Epithelial cell of prostate (primary cell): Measurements from ENCODE around the gene THADA.

Experiments
- DNase-seq: peaks from one replicate; pipeline ENCODE4 v3.0.0-alpha.2; 2011; ENCODE audit warnings: low read depth, low spot score
- H3K27ac ChIP-seq: fragments of 450-650 bp; 2 replicates; pipeline ENCODE4 v1.5.1; 2017; ENCODE audit warnings: mild to moderate bottlenecking

Gene THADA

DNA sequence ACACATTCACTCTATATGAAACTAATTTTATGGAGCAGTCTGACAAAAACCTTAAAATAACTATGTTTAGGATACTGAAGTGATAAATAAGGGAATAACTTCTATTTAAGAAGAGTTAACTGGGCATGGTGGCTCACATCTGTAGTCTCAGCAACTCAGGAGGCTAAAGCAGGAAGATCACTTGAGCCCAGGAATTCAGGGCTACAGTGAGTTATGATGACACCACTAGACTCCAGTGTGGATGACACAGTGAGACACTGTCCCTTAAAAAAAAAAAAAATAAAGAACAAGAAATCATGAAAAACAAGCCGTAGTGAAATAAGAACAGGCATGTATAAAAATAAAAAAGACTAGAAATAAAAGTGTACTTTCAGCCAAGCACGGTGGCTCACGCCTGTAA lies 82.0 kb downstream of the THADA start:
- DNase-seq, result no peak

DNA sequence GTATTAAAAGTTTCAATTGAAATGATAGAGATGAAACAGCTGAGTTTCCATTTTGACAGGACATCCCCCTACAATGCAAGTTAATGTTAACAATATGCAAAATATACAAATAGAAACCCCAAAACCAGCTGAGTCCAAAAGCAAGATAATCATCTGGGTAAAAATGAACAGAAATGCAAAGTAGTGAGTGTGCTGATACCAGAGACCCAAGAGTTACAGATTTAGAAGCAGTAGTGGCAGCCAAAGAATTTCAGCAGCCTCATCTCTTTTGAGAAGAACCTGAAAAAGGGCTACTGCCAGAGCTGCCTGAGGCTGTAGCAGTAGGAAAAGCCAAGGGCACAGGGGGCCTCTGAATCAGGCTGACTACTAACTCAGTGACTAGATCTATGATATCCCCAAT lies 82.6 kb downstream of the THADA start:
- no peak overlapping the region for H3K27ac ChIP-seq
- DNase-seq, result no peak

More for the DNA sequence above, 82.0 kb downstream of the THADA start:
- H3K27ac ChIP-seq, result no peak overlapping the region

DNA sequence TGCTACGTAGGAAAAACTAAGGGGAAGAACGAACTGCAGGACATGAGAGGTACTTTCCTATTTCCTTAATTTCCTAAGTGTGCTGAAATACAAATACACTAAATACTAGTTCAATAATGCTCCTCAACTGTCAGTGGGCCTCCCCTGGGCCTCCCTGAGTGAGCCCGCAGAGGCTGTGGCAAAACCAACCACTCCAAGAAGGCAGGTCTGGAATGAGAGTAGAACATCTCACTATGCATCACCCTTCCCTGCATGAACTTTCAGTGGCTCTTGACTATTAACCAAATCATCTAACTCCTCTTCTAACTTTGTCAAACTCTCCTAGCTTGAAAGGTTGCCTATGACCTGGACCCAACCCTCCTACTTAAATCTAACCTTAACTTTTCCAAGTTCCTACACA lies 84.6 kb downstream of the THADA start:
- H3K27ac ChIP-seq, result no peak overlapping the region

DNA sequence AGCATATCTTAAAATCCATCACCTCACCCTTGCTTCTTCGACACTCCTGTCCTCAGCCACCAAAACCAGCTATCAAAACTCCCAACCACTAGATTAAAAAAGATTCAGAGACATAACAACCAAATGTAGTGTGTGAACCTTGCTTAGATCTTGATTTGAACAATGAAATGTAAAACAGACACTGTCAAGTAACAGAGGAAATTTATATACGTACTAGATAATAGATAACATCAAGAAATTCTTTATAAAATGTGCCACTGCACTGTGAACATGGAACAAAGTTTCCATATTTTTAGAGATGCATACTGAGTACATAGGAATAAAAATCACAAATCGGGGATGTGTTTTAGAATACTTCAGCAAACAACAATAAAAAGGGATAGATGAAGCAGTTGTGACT lies 86.0 kb downstream of the THADA start:
- no peak for DNase-seq
- H3K27ac ChIP-seq, result no peak overlapping the region

More for the DNA sequence above, 84.6 kb downstream of the THADA start:
- no peak for DNase-seq

DNA sequence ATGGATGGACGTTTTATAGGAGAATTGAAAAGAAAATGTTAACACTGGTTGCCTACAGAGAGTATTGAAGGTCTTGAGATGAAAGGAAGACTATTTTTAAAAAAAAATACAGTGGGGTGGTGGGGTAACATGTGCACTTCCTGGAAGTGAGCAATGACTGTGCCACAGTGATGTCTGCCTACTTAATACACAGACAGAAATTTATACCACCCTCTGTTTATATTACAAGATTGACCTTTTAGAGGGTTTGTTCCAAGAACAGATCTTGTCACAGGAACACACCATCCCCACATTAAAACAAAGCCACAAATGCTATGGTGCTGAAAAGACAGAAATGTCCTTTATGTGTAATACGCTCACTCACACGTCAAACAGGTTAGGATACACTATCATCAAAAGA lies 87.6 kb downstream of the THADA start:
- H3K27ac ChIP-seq, result no peak overlapping the region
- DNase-seq, result no peak

DNA sequence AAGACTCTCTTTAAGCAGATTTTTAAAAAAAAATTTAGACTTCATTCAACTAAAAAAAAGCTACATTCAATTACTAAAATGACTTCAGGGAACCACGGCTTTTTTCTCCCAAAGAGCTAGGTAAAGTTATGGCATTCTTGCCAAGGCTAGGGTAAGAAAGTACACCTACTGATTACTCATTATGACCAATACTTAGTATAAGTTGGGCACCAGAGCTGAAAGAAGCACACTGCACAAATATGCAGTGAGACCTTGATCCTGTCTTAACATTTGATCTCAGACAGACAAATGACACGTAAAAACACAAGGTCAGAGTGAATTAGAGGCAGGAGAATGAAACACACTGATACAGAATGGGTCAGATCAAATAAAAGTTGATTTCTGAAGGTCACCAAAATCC lies 88.7 kb downstream of the THADA start:
- H3K27ac ChIP-seq, result peak overlapping the region; percentile 9
- no peak for DNase-seq

DNA sequence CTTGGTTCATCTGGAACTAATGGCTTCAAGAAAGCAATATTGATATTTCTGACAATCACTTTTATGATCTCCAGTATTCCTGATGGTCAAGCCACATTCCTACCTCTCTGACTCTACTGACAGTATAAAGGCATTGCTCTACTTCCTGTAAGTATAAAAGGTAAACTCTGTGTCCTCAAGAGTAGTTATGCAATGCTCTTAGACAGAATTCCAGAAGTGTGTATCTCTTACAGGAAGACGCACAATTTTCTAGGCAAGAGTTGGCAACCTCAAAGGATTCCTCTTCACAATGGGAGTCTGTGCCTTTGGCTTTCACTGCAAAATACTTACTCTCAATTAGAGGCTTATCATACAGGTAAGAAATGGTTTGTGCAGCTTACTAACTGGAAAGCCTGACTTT lies 100.1 kb downstream of the THADA start:
- H3K27ac ChIP-seq, result peak overlapping the region; percentile 52
- no peak for DNase-seq

DNA sequence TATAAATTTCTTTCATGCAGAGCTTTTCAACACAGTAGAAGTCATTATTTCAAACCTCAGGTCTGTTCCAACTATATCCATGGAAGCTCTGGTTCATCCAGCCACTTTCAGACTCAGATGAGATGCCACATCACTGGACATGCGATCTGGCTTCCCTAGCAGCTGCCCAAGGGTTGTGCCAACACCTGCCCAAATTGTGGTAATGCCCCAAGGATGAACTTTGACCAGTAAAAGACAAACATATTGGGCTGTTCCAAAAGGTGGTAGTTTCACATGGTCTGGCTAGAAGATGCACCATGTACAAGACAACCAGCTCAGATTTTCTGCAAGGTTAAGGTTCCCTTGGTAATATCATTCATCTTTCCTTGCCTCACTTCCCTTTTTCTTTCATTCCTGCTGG lies 101.9 kb downstream of the THADA start:
- DNase-seq, result no peak
- no peak overlapping the region for H3K27ac ChIP-seq

DNA sequence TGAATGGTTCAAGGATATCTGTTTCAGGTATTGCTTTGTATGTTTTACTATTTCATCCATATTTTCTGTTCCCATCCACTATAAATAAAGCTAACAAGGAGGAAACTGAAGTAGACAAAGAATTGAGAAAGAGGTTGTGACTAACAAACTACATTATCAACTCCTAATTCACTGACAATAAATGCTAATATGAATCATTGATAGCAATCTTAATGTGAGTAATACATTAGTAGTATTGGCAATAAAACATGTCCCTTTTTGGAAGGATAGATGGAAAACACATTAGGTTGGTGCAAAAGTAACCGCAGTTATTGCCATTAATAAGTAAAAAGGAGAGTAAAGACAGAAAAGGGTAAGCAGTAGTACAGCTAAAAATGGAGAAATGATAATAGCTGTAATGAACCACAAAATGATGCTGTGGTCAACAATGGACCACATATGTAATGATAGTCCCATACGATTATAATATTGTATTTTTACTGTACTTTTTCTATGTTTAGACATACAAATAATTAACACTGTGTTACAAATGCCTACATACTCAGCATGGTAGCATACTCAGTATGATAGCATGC lies 104.7 kb downstream of the THADA start:
- peak overlapping the region; percentile 15 for H3K27ac ChIP-seq
- no peak for DNase-seq

DNA sequence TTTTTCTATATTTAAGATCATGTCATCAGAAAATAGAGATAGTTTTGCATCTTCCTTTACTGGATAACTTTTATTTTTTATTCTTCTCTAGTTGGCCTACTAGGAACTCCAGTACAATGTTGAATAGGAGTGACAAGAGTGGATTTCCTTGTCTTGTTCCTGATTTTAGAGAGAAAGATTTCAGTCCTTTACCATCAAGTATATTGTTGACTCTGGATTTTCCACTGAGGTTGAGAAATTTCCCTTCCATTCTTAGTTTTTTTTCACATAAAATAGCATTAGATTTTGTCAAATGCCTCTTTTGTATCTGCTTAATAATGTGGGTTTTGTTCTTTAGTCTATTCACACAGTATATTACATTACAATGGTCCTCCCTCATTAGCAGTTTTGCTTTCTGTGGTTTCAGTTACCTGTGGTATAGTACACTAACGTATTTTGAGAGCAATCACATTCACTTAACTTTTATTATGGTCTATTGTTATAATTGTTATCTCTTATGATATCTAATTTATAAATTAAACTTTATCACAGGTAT lies 105.5 kb downstream of the THADA start:
- no peak for DNase-seq
- peak overlapping the region; percentile 15 for H3K27ac ChIP-seq

DNA sequence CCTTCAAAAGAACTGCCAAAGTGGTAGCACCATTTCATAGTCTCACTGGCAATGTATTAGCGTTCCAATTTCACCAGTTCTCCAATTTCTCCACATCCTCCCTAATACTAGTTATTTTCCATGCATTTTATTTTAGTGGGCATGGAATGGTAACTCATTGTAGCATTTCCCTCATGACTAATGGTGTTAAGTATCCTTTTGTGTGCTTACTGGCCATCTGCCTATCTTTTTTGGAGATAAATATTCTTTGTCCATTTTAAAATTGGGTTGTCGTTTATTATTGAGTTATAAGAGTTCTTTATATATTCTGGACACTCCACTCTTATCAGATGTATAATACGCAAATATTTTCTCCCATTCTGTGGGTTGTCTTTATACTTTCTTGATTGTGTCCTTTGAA lies 107.1 kb downstream of the THADA start:
- H3K27ac ChIP-seq, result no peak overlapping the region
- no peak for DNase-seq

DNA sequence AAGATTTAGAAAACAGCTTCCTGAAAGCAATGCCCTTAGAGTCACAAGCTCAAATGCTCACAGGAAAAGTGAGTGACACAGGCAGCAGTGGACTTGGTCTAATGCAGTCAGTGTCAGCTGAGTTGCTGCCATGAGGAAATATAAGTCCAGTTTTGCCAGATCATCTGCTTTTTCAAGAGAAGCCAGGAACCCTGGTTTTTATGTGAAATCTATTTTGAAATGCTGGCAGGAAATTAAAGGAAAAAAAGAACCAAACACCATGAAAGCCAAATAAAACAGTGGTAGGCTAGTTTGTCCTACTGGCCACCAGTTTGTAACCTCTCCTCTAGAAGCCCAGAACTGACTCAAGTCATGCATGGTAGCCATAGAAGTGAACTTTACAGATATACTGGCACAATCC lies 109.2 kb downstream of the THADA start:
- no peak for DNase-seq
- H3K27ac ChIP-seq, result no peak overlapping the region

DNA sequence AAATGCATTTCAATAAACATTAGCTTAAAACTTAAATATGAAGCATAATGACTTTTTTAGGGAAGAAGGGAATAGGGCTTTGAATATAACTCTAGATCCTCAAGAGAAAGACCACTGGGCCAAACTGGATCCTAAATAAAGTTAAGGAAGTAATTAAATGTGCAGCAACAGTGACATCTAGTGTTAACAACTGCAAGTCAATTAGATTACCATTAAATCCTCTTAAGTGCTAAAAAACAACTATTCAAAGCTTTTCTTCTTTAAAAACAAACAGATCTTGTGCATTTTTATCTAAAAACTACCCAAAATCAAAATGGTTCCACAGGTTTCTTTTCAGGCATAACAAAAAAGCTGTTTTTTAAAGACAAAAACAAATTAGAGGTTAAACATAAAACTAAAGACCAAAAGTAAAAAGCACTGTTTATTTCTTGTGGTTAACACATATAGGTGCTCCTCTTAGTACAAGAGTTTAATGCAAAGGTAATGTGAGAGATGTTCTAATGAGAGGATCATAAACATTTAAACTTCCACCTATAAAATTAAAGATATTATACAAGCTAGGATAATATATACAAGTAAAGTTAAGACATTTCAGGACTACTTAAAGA lies 111.4 kb downstream of the THADA start:
- DNase-seq, result no peak
- no peak overlapping the region for H3K27ac ChIP-seq

DNA sequence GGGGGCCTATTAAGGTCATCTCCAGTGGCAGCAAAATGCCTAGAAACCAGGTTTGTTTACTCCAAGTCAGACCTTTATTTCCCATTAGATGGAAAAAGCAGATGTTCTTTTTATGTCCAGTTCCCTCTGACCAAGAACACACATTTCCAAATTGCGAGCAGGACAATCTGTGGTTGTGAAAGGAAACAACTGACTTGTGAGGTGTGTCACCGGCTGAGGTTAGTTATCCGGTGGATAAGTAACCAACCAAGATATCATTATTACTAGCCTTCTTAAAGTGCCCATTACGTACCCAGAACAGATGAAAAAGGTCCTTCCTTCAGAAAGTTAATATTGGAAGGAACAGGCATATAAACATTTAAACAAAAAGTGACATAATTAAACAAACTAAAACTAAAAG lies 112.9 kb downstream of the THADA start:
- H3K27ac ChIP-seq, result no peak overlapping the region
- no peak for DNase-seq

DNA sequence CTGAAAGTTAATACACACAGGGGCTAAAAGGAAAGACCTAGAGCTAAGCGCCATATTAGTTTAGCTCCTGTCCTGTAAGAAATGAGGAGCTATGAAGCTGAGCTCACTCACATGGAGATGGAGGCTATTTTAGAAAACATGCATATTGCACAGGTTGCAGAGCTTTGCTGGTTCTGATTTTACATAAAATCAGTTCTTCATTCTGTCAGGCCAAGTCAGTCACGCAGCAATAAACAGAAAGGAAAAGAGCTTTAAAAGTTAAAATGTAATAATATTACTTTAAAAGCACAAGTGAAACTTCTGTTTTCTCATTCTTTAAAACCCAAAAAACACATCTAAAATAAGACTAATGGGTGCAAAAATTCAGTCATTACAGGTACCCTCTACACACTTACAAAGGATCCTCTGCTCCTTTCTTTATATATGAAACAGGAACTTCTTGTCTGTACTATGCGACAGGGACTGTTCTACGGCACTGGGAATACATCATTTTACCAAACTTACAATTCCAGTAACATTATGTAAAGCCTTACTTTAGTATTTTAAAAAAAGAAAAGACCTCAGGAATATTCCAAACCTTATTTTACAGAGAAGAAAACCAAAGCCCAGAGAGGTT lies 113.8 kb downstream of the THADA start:
- DNase-seq, result no peak
- H3K27ac ChIP-seq, result no peak overlapping the region

DNA sequence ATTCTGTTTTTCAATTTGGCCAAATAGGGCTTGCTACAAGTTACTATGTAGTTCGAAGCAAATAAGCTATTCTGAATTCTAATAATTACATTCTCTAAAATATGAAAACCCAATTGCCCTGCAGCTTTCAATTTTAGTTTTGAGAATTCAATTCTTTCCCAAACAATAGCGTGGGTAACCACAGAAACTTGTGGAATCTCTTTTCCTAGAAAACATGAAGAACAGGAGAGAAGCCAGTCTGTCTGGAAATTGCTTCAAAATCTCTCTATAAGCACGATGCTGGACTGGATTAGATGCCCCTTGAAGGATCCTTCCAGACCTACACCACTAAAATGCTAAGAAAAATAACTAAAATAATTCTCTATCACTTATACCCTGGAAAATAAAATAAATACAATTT lies 115.0 kb downstream of the THADA start:
- H3K27ac ChIP-seq, result no peak overlapping the region
- no peak for DNase-seq

DNA sequence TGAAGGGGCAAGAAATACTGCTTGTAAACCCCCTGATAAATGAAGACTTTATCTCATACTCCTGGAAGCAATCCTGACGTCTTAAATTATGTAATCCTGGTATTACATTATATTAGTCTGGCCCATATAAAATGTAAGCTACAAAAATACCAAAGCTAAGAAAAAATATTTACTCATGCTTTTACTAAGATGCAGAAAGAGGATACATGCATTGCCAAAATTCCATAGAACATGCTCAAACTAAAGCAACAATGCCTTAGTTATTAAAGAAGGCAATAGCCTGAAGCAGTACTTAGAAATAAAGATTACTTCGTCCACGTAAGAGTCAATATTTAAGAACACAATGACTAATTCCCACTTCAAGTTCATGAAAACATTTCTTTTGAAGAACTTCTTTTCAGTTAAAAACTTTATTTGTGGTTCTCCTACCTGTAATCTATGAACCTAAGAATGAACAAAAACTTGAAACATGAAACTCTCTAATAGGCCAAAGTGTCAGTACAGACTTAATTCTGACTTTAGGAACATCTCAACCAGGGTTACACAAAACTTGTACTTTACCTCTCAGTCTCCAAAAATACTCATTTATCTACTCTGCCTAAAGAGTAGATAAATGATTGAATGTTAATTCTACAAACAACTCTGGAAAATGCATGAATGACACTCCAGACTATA lies 117.3 kb downstream of the THADA start:
- DNase-seq, result peak; percentile 69
- peak overlapping the region; percentile 60 for H3K27ac ChIP-seq

DNA sequence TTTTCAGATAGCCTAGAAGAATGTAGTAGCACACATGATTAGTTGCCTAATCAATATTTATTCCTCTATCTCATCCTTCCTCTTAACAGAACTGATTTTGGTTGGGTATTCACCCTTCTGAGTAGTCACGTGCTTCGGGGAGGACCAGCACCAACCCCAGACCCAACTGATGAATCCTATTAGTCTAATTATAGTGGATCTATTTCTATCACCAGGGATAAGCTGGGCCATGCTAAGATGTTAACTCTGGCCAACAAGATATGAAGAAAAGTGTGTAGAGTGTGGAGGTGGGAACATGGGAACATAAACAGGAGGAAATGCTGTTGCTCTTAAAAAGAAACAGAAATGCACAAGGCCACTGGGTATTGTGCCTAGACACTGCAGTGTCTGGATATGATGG lies 119.9 kb downstream of the THADA start:
- no peak overlapping the region for H3K27ac ChIP-seq
- no peak for DNase-seq

DNA sequence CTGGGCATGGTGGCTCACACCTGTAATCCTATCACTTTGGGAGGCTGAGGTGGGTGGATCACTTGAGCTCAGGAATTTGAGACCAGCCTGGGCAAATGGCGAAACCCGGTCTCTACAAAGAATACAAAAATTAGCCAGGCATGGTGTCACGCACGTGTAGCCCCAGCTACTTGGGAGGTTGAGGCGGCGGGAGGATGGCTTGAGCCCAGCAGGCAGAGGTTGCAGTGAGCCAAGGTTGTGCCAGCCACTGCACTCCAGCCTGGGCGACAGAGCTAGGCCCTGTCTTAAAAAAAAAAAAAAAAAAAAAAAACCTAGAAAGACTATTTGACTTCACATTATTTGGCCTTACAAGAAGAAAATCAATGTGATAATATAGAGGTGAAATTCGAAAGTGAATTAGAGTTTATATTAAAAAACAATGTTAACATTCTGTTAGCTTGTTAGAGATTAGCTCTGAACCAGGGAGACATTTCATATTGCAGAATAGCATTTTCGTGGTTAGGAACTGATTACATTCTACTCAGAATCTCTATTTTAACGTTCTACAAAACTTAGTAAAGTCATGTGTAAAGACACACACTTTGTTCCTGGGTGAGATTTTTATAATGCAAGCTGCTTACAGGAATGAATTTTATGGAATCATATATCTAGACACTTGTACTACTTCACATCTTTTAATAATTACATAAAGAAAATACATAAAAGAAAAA lies 120.5 kb downstream of the THADA start:
- no peak overlapping the region for H3K27ac ChIP-seq
- no peak for DNase-seq

DNA sequence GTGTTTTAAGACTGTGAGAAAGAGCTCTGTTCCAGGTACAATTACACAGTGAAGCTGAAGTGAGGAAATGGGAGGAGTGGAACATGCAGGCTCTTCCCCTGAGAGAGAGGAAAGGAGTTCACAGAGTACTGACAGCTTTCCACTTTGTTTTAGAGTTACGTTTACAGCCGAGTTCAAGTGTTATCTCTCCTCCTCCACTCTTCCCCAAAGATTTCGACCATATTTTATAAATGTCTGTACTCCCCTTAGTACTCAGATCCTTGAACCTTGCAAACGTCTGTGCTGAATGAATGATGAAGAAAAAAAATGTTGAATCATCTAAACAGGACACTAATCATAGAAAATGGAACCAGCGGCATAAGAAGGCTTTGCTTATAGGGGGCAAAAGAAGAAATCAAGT lies 121.6 kb downstream of the THADA start:
- H3K27ac ChIP-seq, result no peak overlapping the region
- no peak for DNase-seq

DNA sequence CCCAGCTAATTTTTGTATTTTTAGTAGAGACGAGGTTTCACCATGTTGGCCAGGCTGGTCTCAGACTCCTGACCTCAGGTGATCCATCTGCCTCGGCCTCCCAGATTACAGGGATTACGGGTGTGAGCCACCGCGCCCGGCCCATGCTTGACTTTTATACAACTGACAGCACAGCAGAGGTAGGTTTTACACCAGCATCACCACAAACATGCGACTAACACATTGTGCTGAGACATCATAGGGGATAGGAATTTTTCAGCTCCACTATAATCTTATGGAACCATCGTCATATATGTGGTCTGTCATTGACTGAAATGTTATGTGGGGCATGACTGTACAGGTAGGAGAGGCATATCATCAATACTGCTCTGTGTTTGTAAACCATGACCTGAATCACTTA lies 122.1 kb downstream of the THADA start:
- DNase-seq, result no peak

More for the DNA sequence above, 122.1 kb downstream of the THADA start:
- H3K27ac ChIP-seq, result no peak overlapping the region
